Peyer's patch (tissue), 4 donors: Measurements from ENCODE around the gene IL10RB. TPM values are rescaled to one million over a fixed set of nuclear protein-coding genes. Genes with fewer than 3 reads are reported as not detected.

Experiments used
- DNase-seq, 3 donors: peaks; one replicate each; pipeline ENCODE4 v3.0.0-alpha.2; 2017 to 2019
- H3K27ac ChIP-seq, 4 donors: fragments of 200-600 bp; sonication (generic); one replicate each; pipeline ENCODE4 v1.5.1; 2016 to 2019
- H3K27me3 ChIP-seq, 2 donors: fragments of 200-600 bp; sonication (generic); one replicate each; pipeline ENCODE4 v1.5.1; 2019
- H3K36me3 ChIP-seq, 3 donors: fragments of 200-600 bp; sonication (generic); one replicate each; pipeline ENCODE4 v1.5.1; 2016 to 2019
- H3K4me1 ChIP-seq, 4 donors: fragments of 200-600 bp; sonication (generic); one replicate each; pipeline ENCODE4 v1.5.1; 2016 to 2019
- H3K4me3 ChIP-seq, 4 donors: fragments of 200-600 bp; sonication (generic); 1 replicate in 3 of 4; 2 replicates in 1 of 4; pipeline ENCODE4 v1.5.1; 2016 to 2019; ENCODE audit warnings: mild to moderate bottlenecking in 1 of 4
- H3K9me3 ChIP-seq, 4 donors: fragments of 200-600 bp; sonication (generic); one replicate each; pipeline ENCODE4 v1.5.1; 2016 to 2019; ENCODE audit warnings: mild to moderate bottlenecking in 1 of 4
- CTCF ChIP-seq, 6 experiments: fragments of 450-650 bp in 4 of 6; fragments of 200-600 bp in 2 of 6; sonication (generic) in 1 of 6; IDR thresholded peaks; one replicate each; pipeline ENCODE4 v1.5.1; 2017 to 2019; ENCODE audit warnings: antibody characterized with exemption in 6 of 6, mild to moderate bottlenecking in 3 of 6, moderate library complexity in 1 of 6
- POLR2A ChIP-seq, 2 donors: fragments of 450-650 bp; IDR thresholded peaks; one replicate each; pipeline ENCODE4 v1.5.1; 2017; ENCODE audit warnings: antibody characterized with exemption in 2 of 2, mild to moderate bottlenecking in 2 of 2, moderate library complexity in 2 of 2
- total RNA-seq, 4 donors: library from RNA; depleted of rRNA; stranded (reverse); fragments of >200 nt; gene quantifications; one replicate each; pipeline ENCODE4 v1.1.0, GENCODE V29; 2016

IL10RB gene
- total RNA-seq, 4 donors from 2014 or later: 6.6 to 95.6 (median 74.0) TPM

DNA sequence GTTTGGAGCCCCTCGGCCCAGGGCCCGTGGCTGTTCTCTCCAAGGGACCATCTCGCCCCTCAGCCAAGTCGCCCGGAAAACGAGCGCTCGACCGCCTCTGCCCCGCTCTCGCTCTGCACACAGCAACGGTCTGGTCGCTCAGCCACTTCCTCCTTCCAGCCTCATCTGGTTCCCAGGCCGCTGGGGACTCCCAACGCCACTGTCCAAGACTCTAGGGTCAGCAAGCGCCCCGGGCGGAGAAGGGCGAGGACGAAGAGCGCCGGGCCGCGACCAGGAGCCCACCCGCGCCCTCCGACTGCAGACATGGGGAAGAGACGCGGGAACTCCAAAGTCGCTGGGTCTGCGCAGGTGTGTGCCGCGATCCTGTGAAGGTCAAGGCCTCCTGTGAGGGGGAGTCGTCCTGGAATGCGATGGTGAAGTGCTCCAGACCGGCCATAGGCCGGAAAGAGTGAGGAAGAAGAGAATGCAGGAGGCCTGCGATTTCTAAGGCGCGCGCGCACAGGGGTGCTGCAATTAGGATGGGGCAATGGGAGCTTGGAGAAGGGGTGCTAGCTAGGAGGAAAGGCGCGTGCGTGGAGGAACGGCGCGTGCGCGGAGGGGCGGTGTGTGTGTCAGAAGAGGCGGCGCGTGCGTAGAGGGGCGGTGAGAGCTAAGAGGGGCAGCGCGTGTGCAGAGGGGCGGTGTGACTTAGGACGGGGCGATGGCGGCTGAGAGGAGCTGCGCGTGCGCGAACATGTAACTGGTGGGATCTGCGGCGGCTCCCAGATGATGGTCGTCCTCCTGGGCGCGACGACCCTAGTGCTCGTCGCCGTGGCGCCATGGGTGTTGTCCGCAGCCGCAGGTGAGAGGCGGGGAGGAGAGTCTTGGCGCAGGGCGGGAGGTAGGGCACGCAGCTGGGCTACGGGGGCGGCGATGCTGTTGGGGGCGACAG, 58.4 kb downstream of the IL10RB start, which contains the start of gene IFNAR1:
TSS of gene IFNAR1 (plus strand) at position 680 of the 931 bp plus-strand sequence. CDS start at position 766, 86 bp downstream.
- peak within 1 kb of the TSS; percentile 74 to 95 (median 82) for H3K4me3 ChIP-seq
- H3K4me1 ChIP-seq: peaks cover 0 to 30% (median 3%) of the 10 kb centered on the region in 4 donors
- peak; percentile 82 to 89 for TF ChIP-seq POLR2A (IDR thresholded peaks at IDR 0.05)
- no peak for TF ChIP-seq CTCF (IDR thresholded peaks at IDR 0.05)
- H3K36me3 ChIP-seq: no peaks in the 10 kb centered on the region
- H3K27ac ChIP-seq: peak within 1 kb of the TSS; percentile 97 to 99 (median 97)
- H3K9me3 ChIP-seq: no peaks in the 10 kb centered on the region
- no peaks in the 10 kb centered on the region for H3K27me3 ChIP-seq
- peak; percentile 99 for DNase-seq

GRCh38 chr21:33325222-33326067, 59.3 kb downstream of the IL10RB start:
- Histone ChIP-seq H3K9me3 (no peaks in the 10 kb centered on the region), H3K4me3 (peak overlapping the region; percentile 74 to 95 (median 82)), H3K27ac (peak overlapping the region; percentile 97 to 99 (median 97)), H3K4me1 (peaks cover 0 to 30% (median 3%) of the 10 kb centered on the region in 4 donors), H3K36me3 (no peaks in the 10 kb centered on the region), H3K27me3 (no peaks in the 10 kb centered on the region)
- DNase-seq: peak; percentile 72 to 88 (median 81)
- TF ChIP-seq CTCF (IDR thresholded peaks at IDR 0.05): peak in 1 of 6 experiments; percentile 2
- no peak for TF ChIP-seq POLR2A (IDR thresholded peaks at IDR 0.05)

DNA sequence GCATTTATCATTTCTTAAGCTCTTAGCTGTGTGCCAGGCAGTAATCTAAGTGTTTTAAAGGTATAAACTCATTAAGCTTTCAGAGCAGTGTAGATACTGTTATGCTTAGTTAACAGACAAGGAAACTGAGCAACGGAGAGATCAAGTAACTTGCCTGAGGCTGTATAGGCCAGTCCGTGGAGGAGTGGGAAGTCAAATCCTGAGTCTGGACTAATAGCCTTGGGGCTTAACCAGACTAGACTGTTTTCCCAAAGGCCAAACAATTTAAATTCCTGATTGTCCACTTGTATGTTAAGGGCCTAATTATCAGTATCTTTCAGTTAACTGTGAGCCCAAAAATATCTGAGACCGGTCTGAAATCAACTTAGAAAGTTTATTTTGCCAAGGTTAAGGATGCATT, 61.2 kb downstream of the IL10RB start:
- Histone ChIP-seq H3K36me3 (no peaks in the 10 kb centered on the region), H3K4me1 (peaks cover 0 to 30% (median 9%) of the 10 kb centered on the region in 4 donors), H3K27ac (no peak overlapping the region), H3K4me3 (no peak overlapping the region), H3K9me3 (no peaks in the 10 kb centered on the region), H3K27me3 (no peaks in the 10 kb centered on the region)
- DNase-seq: no peak
- no peak for TF ChIP-seq POLR2A (IDR thresholded peaks at IDR 0.05)
- TF ChIP-seq CTCF (IDR thresholded peaks at IDR 0.05): no peak

GRCh38 chr21:33327792-33328433, 61.7 kb downstream of the IL10RB start:
- no peak for DNase-seq
- peaks cover 0 to 2% (median 0%) of the 10 kb centered on the region in 4 donors for H3K9me3 ChIP-seq
- H3K27ac ChIP-seq: no peak overlapping the region
- TF ChIP-seq POLR2A (IDR thresholded peaks at IDR 0.05) (no peak), CTCF (IDR thresholded peaks at IDR 0.05) (no peak)
- H3K36me3 ChIP-seq: no peaks in the 10 kb centered on the region
- no peaks in the 10 kb centered on the region for H3K27me3 ChIP-seq
- peaks cover 0 to 30% (median 9%) of the 10 kb centered on the region in 4 donors for H3K4me1 ChIP-seq
- H3K4me3 ChIP-seq: no peak overlapping the region

DNA sequence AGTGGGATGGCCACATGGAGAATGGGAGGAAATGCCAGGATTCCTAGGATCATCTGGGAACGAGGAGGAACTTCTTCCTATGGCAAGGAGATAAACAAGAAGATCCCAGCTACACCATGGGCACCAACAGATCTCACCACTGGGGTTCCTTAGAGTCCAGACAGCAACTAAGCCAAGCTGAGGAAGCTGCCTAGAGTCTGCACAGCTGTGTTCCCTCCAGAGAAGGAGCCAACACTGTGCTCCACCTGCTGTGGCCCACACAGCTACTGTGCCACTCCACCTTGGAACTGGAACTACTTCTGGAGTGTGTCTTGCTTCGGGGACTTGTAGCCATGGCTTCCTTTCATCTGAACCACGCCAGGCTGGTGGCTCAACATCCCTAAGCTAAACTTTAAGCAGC, 64.6 kb downstream of the IL10RB start:
- Histone ChIP-seq H3K9me3 (peaks cover 0 to 5% (median 0%) of the 10 kb centered on the region in 4 donors), H3K4me3 (no peak overlapping the region), H3K27ac (peak overlapping the region in 2 of 4 donors; percentile 9 to 46), H3K27me3 (no peaks in the 10 kb centered on the region), H3K36me3 (peaks cover 0 to 4% (median 0%) of the 10 kb centered on the region in 3 donors), H3K4me1 (peaks cover 0 to 33% (median 9%) of the 10 kb centered on the region in 4 donors)
- no peak for TF ChIP-seq POLR2A (IDR thresholded peaks at IDR 0.05)
- no peak for TF ChIP-seq CTCF (IDR thresholded peaks at IDR 0.05)
- DNase-seq: no peak
